GM12872 (cell line): Measurements from ENCODE around the gene DDX3X.

Experiments used
- TF ChIP-seq, protein P1 (sequence below): IDR thresholded peaks from 3 replicates; pipeline ENCODE4 v1.5.1; 2011; ENCODE audit warnings: low read depth, mild to moderate bottlenecking, low read length, moderate library complexity; ENCODE audit not compliant: insufficient read depth

The DDX3X gene

DNA sequence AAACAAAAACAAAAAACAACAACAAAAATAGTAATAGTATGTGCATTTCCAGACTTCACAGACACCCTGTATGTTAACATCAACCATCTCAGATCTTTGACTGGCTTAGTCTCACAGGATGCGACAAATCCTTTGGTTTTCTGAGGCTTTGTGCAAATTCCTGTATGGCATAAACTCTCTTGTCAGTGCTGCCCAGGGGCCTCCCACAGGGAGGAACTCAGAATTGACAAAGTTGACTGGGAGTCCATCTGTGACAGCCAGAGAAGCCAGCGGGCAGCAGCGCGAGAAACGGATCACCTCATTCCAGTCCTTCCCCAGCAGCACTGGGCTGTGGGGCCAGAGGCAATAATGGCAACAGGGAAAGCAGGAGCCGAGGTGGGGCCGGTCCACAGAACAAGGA is 19.1 kb upstream of the DDX3X start:
- TF ChIP-seq, protein P1, sequence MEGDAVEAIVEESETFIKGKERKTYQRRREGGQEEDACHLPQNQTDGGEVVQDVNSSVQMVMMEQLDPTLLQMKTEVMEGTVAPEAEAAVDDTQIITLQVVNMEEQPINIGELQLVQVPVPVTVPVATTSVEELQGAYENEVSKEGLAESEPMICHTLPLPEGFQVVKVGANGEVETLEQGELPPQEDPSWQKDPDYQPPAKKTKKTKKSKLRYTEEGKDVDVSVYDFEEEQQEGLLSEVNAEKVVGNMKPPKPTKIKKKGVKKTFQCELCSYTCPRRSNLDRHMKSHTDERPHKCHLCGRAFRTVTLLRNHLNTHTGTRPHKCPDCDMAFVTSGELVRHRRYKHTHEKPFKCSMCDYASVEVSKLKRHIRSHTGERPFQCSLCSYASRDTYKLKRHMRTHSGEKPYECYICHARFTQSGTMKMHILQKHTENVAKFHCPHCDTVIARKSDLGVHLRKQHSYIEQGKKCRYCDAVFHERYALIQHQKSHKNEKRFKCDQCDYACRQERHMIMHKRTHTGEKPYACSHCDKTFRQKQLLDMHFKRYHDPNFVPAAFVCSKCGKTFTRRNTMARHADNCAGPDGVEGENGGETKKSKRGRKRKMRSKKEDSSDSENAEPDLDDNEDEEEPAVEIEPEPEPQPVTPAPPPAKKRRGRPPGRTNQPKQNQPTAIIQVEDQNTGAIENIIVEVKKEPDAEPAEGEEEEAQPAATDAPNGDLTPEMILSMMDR, result no peak

DNA sequence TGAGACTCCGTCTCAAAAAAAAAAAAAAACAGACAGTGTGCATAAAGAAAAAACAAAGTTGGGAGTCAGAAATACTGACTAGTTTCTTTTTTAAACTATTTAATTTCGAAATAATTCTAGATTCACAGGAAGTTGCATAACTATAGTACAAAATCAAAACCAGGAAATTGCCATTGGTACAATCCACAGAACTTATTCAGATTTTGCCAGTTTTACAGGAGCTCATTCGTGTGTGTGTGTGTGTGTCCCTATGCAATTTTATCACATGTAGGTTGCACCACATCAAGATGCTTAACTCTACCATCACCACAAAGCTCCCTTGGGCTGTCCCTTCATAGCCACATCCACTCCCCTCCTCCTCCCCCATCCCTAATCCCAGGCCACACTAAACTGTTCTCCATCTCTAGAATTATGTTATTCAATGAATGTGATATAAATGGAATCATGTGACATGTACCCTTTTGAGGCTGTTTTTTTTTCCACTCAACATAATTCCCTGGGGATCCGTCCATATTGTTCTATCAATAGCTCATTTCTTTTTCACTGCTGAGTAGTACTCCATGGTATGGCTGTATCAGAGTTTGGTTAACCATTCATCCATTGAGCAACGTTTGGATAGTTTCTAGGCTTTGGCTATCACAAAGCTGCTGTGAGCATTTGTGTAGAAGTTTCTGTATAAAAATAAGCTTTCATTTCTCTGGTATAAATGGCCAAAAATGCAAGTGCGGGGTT is 16.3 kb upstream of the DDX3X start:
- TF ChIP-seq, protein P1, result no peak

DNA sequence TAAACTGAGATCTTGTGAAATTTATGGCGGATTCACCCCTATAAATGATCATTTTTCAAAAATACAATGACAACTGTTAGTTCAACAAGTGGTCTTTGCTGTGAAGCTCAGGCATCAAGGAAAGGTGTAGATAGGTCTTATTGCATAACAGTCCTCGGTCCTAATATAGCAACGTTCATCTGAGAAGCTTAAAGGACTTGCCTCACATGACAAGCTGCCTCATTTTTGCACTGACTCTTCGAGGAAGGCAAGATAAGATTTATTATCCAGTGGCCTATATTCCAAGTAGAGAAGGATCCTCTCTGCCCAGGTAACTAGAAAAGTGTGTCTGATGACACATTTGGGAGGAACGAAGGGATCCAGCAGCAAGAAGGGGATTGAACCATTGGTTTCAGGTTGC is 13.6 kb upstream of the DDX3X start:
- TF ChIP-seq, protein P1, result no peak

DNA sequence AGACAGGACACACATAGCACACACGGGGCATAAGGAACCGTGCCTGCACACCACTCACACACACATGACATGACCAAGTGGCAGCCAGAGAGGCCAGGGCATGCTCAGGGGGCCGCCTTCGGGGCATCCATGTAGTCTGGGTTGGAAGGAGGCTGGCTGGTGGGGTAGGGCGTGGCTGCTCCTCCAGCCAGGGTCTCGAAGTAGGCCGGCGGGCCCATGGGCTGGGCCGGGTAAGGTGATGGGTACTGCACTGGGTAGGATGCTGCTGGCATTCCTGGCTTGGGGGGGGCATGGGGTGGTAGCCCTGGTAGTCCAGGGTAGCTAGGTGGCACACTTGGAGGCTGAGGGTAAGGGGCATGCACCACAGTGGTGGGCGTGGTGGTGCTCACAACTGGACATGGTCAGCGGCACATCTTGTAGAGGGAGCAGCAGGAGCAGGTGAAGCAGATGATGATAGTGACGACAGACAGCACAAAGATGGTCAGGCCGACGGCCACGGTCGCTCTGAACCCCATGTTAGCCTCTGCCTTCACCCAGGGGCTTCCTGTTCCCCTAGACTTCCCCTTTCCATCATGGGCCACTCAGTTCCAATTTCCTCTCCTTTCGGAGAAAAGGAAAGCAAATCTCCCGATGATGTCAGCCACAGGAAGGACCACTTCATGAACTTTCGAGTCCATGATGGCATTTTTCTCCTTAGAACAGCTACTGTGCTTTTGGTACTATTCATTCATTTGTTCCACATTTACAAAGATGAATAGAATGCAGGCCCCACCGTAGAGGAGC is 10.9 kb upstream of the DDX3X start:
- TF ChIP-seq, protein P1, result no peak

DNA sequence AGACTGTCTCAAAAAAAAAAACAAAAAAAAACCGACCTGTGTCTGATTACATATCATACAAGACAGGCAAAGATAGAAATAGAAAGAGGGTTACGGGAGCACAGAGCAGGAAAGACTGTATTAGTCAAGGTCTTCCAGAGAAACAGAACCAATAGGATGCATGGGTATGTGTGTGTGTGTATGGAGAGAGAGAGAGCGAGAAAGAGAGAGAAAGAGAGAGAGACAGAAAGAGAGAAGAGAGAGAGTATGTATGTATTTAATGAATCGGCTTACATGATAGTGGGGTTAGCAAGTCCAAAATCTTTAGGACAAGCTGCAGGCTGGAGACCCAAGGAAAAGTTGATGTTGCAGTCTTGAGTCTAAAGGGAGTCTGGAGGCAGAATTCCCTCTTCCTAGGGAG is 7.5 kb upstream of the DDX3X start:
- TF ChIP-seq, protein P1, result no peak

DNA sequence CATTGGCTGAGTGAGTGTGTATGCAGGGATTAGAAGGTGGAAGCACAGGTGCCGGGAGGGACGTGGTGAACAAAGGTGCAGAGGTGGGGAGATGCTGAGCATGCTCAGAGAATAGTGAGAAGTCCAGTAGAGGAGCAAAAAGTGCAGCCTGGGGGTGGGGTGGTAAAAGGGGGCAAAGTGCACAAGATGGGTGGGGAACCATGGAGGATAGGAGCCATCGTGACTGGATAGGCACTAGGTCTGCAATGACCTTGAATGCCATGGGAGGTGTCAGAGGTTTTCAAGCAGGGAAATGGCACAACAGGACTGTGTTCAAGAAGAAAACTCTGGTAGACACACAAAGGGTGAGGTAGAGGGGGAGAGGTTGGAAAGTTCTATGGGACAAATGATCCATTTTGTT is 6.6 kb upstream of the DDX3X start:
- TF ChIP-seq, protein P1, result no peak

DNA sequence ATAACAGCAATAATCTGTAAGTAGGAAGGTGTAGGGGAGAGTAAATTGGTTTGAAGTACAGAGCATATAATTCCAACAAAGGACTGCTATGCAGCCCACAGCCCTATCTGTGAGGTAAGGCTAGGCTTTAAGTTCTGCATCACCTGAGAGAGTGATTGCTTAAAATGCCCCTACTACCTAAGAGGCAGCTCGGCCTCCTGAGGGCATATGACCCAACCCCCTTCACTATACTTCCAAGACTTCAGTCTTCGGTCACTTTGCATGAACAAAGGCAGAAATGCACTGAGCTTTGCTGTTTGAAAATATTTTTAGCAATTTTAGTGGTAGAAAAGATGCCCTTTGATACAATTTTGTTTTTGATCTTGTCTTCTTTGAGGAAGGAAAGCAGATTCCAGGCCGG is 4.9 kb upstream of the DDX3X start:
- TF ChIP-seq, protein P1, result no peak
